Cardiac muscle cell (in vitro differentiated cells and primary cell): ENCODE results near the gene CERS6. TPM values are rescaled to one million over a fixed set of nuclear protein-coding genes. Genes with fewer than 3 reads are reported as not detected.

Experiments
- DNase-seq, 2 donors: peaks; one replicate each; pipeline versions ENCODE4 v3.0.0 to v3.0.0-alpha.2; 2010 to 2017; ENCODE audit warnings: low read depth in 1 of 2, low spot score in 1 of 2
- H3K27ac ChIP-seq: fragments of 200-600 bp; sonication (generic); 2 replicates; pipeline ENCODE4 v1.5.1; 2016
- H3K27me3 ChIP-seq: fragments of 200-600 bp; sonication (generic); 2 replicates; pipeline ENCODE4 v1.6.0; 2016; ENCODE audit warnings: control low read depth
- H3K36me3 ChIP-seq: fragments of 200-600 bp; sonication (generic); 2 replicates; pipeline ENCODE4 v1.5.1; 2016; ENCODE audit warnings: control low read depth
- H3K4me1 ChIP-seq: fragments of 200-600 bp; sonication (generic); 2 replicates; pipeline ENCODE4 v1.8.1; 2017; ENCODE audit warnings: low read depth, mild to moderate bottlenecking, mixed run types
- H3K4me3 ChIP-seq: fragments of 200-600 bp; sonication (generic); 2 replicates; pipeline ENCODE4 v1.5.1; 2016; ENCODE audit warnings: mild to moderate bottlenecking
- H3K9me3 ChIP-seq: fragments of 200-600 bp; sonication (generic); 2 replicates; pipeline ENCODE4 v1.5.1; 2017; ENCODE audit warnings: low read depth, mild to moderate bottlenecking, control low read depth
- CTCF ChIP-seq: IDR thresholded peaks from 2 replicates; pipeline ENCODE4 v1.5.1; 2012; ENCODE audit warnings: low read depth, mild to moderate bottlenecking, low read length
- polyA plus RNA-seq: library from polyadenylated mRNA; unstranded; fragments of >200 nt; fragmentation: Nextera tagmentation; extraction: Ambion mirVana; gene quantifications from 2 replicates; pipeline ENCODE4 v1.2.1, GENCODE V29; 2016
- total RNA-seq: library from RNA; depleted of rRNA; stranded (reverse); fragments of >200 nt; gene quantifications from 2 replicates; pipeline ENCODE4 v1.2.3, GENCODE V29; 2016

The CERS6 gene
- total and polyA plus RNA-seq, 2 experiments from 2014 or later: 17.1 to 26.6 TPM

DNA sequence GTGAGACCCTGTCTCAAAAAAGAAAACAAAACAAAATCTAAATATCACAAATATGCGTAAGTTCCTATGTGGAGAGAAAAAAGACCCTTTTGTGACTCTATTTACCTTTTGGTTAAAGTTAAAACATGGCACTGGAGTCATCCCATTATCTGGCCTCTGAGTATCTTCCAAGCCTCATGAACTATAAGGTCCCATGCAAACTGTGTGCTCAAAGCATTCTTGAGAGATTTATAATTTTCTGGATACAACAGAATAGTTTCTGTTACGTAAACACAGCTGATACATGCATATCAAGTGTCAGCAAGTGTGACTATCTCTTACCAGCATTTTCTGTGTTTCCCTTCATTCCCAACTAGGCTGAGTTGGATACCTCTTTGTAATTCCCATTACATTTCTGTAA lies 337.5 kb downstream of the CERS6 start:
- no peaks in the 10 kb centered on the region for H3K9me3 ChIP-seq
- no peaks in the 10 kb centered on the region for H3K4me1 ChIP-seq
- DNase-seq: no peak
- H3K36me3 ChIP-seq: no peaks in the 10 kb centered on the region
- no peak for TF ChIP-seq CTCF
- H3K4me3 ChIP-seq: no peak overlapping the region
- no peaks in the 10 kb centered on the region for H3K27me3 ChIP-seq
- H3K27ac ChIP-seq: no peak overlapping the region

DNA sequence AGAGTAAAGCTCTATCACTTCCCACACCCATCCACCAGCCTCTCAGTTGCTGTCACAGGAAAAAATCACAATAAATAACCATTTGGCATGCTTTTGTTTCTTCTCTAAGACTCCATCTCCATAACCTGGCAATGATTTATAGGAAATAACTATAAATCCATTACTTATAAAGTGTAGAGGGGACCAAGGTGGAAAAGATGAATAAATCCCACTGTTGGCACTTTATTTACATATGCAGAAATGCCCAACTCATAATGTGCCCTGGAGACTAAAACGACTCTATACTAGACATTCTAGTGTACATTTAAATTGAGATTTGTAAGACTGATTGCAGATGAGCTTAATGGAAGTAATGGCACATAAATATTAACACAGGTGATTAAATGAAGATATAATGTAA lies 338.9 kb downstream of the CERS6 start:
- Histone ChIP-seq H3K4me3 (no peak overlapping the region), H3K27me3 (no peaks in the 10 kb centered on the region), H3K27ac (no peak overlapping the region), H3K9me3 (no peaks in the 10 kb centered on the region), H3K36me3 (no peaks in the 10 kb centered on the region), H3K4me1 (no peaks in the 10 kb centered on the region)
- TF ChIP-seq CTCF: no peak
- DNase-seq: no peak

DNA sequence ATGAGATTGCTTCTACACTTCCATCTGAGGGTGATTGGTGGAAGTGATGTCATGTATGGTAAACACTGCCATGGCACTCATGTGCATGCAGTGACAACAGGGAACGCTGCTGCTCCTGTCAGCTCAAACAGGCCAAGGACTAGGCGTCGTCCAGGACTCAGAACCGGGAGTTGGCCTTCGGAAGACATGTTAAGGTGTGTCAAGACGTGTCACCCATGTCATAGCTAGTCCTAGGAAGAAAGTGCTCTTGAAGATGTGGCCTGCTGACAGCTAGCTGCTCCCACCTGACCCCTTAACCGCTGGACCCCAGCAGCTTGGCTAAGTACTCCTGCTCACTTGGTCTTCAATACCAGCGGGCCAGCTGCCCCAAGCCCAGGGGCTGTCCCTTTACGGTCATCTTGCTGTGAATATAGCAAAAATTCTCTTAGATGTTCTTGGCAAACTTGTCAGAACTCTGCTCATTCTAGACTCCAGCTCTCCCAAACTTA lies 340.1 kb downstream of the CERS6 start:
- Histone ChIP-seq H3K9me3 (no peaks in the 10 kb centered on the region), H3K27ac (peak overlapping the region; percentile 4), H3K4me3 (no peak overlapping the region), H3K27me3 (no peaks in the 10 kb centered on the region), H3K36me3 (no peaks in the 10 kb centered on the region), H3K4me1 (no peaks in the 10 kb centered on the region)
- no peak for TF ChIP-seq CTCF
- DNase-seq: no peak

DNA sequence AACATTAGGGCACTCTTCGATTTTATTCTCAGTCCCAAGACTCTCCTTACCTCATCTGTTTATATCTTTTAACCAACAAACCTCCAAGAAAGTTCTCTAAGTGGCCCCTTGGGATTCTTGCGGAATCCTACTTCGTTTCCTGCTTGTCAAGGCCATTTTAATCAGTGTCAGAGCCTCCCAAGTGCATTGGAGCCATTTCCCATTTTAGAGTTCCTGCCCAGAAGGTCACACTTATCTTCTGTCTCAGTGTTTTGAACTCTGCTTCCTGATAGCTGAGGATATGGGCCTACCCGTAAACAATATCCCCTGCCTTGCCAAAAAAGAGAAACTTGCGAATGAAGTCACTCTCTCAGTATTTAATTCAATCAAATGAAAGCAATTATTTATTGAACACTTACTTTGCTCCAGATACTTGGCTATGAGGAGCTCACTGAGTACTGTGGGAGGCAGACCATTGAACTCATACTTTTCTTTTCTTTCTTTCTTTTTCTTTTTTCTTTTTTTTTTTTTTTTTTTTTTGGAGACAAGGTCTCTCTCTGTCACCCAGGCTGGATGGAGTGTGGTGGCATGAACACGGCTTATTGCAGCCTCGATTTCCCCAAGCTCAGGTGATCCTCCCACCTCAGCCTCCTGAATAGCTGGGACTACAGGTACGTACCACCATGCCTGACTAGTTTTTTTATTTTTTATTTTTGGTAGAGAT lies 340.7 kb downstream of the CERS6 start:
- H3K4me3 ChIP-seq: no peak overlapping the region
- TF ChIP-seq CTCF: no peak
- H3K27ac ChIP-seq: peak overlapping the region; percentile 4

DNA sequence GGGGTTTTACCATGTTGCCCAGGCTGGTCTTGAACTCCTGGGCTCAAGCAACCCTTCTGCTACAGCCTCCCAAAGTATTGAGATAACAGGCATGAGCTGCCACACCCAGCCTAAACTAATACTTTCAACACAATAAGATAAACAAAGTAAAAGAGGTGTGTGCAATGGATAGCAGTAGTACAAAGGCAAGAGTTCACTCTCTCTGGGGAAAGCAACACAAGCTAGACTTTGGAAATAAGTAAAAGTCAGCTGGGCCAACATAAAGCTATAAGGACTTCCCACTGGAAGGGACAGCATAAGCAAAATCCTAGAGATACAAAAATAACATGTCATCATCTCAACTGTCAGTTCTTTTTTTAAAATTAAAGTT lies 341.2 kb downstream of the CERS6 start:
- TF ChIP-seq CTCF: no peak
- Histone ChIP-seq H3K36me3 (no peaks in the 10 kb centered on the region), H3K27me3 (no peaks in the 10 kb centered on the region), H3K27ac (no peak overlapping the region), H3K4me3 (no peak overlapping the region), H3K4me1 (peaks cover 2% of the 10 kb centered on the region), H3K9me3 (no peaks in the 10 kb centered on the region)
- DNase-seq: no peak

More for the DNA sequence above, 340.7 kb downstream of the CERS6 start:
- no peaks in the 10 kb centered on the region for H3K9me3 ChIP-seq
- no peaks in the 10 kb centered on the region for H3K27me3 ChIP-seq
- no peaks in the 10 kb centered on the region for H3K4me1 ChIP-seq
- DNase-seq: peak in 1 of 2 donors; percentile 59
- H3K36me3 ChIP-seq: no peaks in the 10 kb centered on the region
